Right lung (tissue), 5 donors: ENCODE data around the gene LPP. TPM values are rescaled to one million over a fixed set of nuclear protein-coding genes. Genes with fewer than 3 reads are reported as not detected.

Experiments used
- DNase-seq, 2 donors: peaks; one replicate each; pipeline ENCODE4 v3.0.0-alpha.2; 2013
- polyA plus RNA-seq, 5 donors: library from polyadenylated mRNA; unstranded; fragments of 120-200 nt; gene quantifications; one replicate each; pipeline versions ENCODE4 v1.2.1 to v1.2.3, GENCODE V29; 2013; ENCODE audit warnings: inconsistent platforms in 1 of 5, low replicate concordance in 1 of 5; ENCODE audit not compliant: insufficient read length in 5 of 5, insufficient read depth in 1 of 5

LPP gene
- polyA plus RNA-seq, 5 donors, result 14.9 to 27.2 (median 23.3) TPM

GRCh38 chr3:188544012-188544411, 390.1 kb downstream of the LPP start:
- no peak for DNase-seq

GRCh38 chr3:188546835-188547670, 393.1 kb downstream of the LPP start:
- DNase-seq, result no peak

GRCh38 chr3:188553569-188553968, 399.6 kb downstream of the LPP start:
- no peak for DNase-seq

GRCh38 chr3:188554404-188554803, 400.4 kb downstream of the LPP start:
- DNase-seq, result no peak

- DNase-seq, result no peak
Observed at GRCh38 chr3:188557235-188557634, 403.3 kb downstream of the LPP start.

GRCh38 chr3:188558343-188559071, 404.6 kb downstream of the LPP start:
- no peak for DNase-seq

- DNase-seq, result no peak
Observed at GRCh38 chr3:188559072-188559429, 405.1 kb downstream of the LPP start.

- no peak for DNase-seq
Observed at GRCh38 chr3:188559856-188560255, 405.9 kb downstream of the LPP start.

GRCh38 chr3:188562144-188562543, 408.2 kb downstream of the LPP start:
- DNase-seq, result peak in 1 of 2 donors; percentile 15

- no peak for DNase-seq
Observed at GRCh38 chr3:188567478-188568195, 413.7 kb downstream of the LPP start.

- DNase-seq, result no peak
Observed at GRCh38 chr3:188568736-188569135, 414.8 kb downstream of the LPP start.

- no peak for DNase-seq
Observed at GRCh38 chr3:188571531-188572095, 417.7 kb downstream of the LPP start.

GRCh38 chr3:188573291-188573940, 419.5 kb downstream of the LPP start:
- DNase-seq, result no peak

GRCh38 chr3:188573956-188574355, 420.0 kb downstream of the LPP start:
- no peak for DNase-seq

- DNase-seq, result no peak
Observed at GRCh38 chr3:188574885-188575284, 420.9 kb downstream of the LPP start.

GRCh38 chr3:188575501-188575900, 421.5 kb downstream of the LPP start:
- DNase-seq, result no peak

- DNase-seq, result no peak
Observed at GRCh38 chr3:188577539-188577938, 423.6 kb downstream of the LPP start.

- no peak for DNase-seq
Observed at GRCh38 chr3:188578576-188579363, 424.8 kb downstream of the LPP start.

GRCh38 chr3:188580223-188580622, 426.3 kb downstream of the LPP start:
- DNase-seq, result no peak

- DNase-seq, result no peak
Observed at GRCh38 chr3:188580659-188581058, 426.7 kb downstream of the LPP start.

- no peak for DNase-seq
Observed at GRCh38 chr3:188581365-188581764, 427.4 kb downstream of the LPP start.
